Measurements from ENCODE around the gene PPM1N. TPM values are rescaled to one million over a fixed set of nuclear protein-coding genes. Genes with fewer than 3 reads are reported as not detected.

The PPM1N gene
- total RNA-seq, 1 donor from 2014 or later, result 0.48 TPM

- TF ChIP-seq CTCF (conservative IDR thresholded peaks at IDR 0.05), result no peak
- H3K27me3 Mint-ChIP-seq, result peaks cover 31% of the 10 kb centered on the region
- H3K4me1 Mint-ChIP-seq (ENCODE audit: unreplicated experiment), result peaks cover 15% of the 10 kb centered on the region
- peak overlapping the region; percentile 86 for H3K4me3 Mint-ChIP-seq
- no peak for DNase-seq (ENCODE audit: extremely low spot score, unreplicated experiment)
- peak overlapping the region; percentile 74 for H3K27ac Mint-ChIP-seq
- H3K36me3 Mint-ChIP-seq, result peaks cover 15% of the 10 kb centered on the region
- H3K9me3 Mint-ChIP-seq, result no peaks in the 10 kb centered on the region
These were observed 30.6 kb downstream of the PPM1N start for GRCh38 chr19:45528744-45529419.

GRCh38 chr19:45529420-45529785 lies 31.2 kb downstream of the PPM1N start:
- peaks cover 14% of the 10 kb centered on the region for H3K4me1 Mint-ChIP-seq (ENCODE audit: unreplicated experiment)
- H3K27ac Mint-ChIP-seq, result no peak overlapping the region
- peak overlapping the region; percentile 83 for H3K4me3 Mint-ChIP-seq
- TF ChIP-seq CTCF (conservative IDR thresholded peaks at IDR 0.05), result no peak
- DNase-seq (ENCODE audit: extremely low spot score, unreplicated experiment), result no peak
- no peaks in the 10 kb centered on the region for H3K9me3 Mint-ChIP-seq
- H3K27me3 Mint-ChIP-seq, result peaks cover 31% of the 10 kb centered on the region
- H3K36me3 Mint-ChIP-seq, result peaks cover 14% of the 10 kb centered on the region

GRCh38 chr19:45531349-45531748 lies 33.1 kb downstream of the PPM1N start:
- H3K4me3 Mint-ChIP-seq, result no peak overlapping the region
- H3K9me3 Mint-ChIP-seq, result no peaks in the 10 kb centered on the region
- H3K4me1 Mint-ChIP-seq (ENCODE audit: unreplicated experiment), result peaks cover 14% of the 10 kb centered on the region
- H3K36me3 Mint-ChIP-seq, result peaks cover 9% of the 10 kb centered on the region
- H3K27me3 Mint-ChIP-seq, result peaks cover 31% of the 10 kb centered on the region
- DNase-seq (ENCODE audit: extremely low spot score, unreplicated experiment), result no peak
- no peak for TF ChIP-seq CTCF (conservative IDR thresholded peaks at IDR 0.05)
- H3K27ac Mint-ChIP-seq, result no peak overlapping the region

GRCh38 chr19:45539459-45539858 lies 41.2 kb downstream of the PPM1N start:
- no peak overlapping the region for H3K27ac Mint-ChIP-seq
- no peaks in the 10 kb centered on the region for H3K27me3 Mint-ChIP-seq
- no peak overlapping the region for H3K4me3 Mint-ChIP-seq
- no peak for TF ChIP-seq CTCF (conservative IDR thresholded peaks at IDR 0.05)
- DNase-seq (ENCODE audit: extremely low spot score, unreplicated experiment), result no peak
- H3K4me1 Mint-ChIP-seq (ENCODE audit: unreplicated experiment), result no peaks in the 10 kb centered on the region
- H3K9me3 Mint-ChIP-seq, result no peaks in the 10 kb centered on the region
- no peaks in the 10 kb centered on the region for H3K36me3 Mint-ChIP-seq

- H3K4me1 Mint-ChIP-seq (ENCODE audit: unreplicated experiment), result no peaks in the 10 kb centered on the region
- TF ChIP-seq CTCF (conservative IDR thresholded peaks at IDR 0.05), result no peak
- no peak for DNase-seq (ENCODE audit: extremely low spot score, unreplicated experiment)
- H3K4me3 Mint-ChIP-seq, result no peak overlapping the region
- no peaks in the 10 kb centered on the region for H3K9me3 Mint-ChIP-seq
- H3K27ac Mint-ChIP-seq, result no peak overlapping the region
- H3K27me3 Mint-ChIP-seq, result no peaks in the 10 kb centered on the region
- no peaks in the 10 kb centered on the region for H3K36me3 Mint-ChIP-seq
These were observed 44.0 kb downstream of the PPM1N start for GRCh38 chr19:45542234-45542668.

Measured in type B pancreatic cell (in vitro differentiated cells).